ENCODE data around the gene MMP24. TPM values are rescaled to one million over a fixed set of nuclear protein-coding genes. Genes with fewer than 3 reads are reported as not detected.

The MMP24 gene
- total and polyA plus RNA-seq, 4 donors, result 0.09 to 0.75 (median 0.42) TPM

DNA sequence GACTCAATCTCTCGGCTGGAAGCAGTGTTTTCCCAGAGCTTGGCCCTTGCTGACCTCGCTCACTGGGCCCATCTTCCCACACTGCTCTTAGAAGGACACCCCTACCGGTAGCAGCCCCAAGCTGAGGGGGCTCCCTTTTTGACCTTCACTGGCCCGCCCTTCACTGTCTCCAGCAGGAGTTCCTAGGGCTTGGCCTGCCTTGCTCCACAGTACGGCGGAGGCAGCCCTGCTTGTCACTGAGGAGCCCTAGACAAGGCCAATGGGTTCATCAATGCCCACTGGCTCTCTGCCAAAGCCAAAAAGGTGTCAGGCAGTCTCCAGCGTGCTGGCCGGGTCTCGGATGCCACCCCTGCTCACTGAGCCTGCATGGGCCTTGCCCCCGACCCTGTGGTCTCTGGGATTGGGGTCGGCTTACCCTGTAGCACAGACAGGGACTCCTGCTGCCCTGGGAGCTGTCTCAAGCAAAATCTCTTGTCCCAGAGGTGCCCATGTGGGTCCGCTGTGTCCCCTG, 49.3 kb downstream of the MMP24 start:
- TF ChIP-seq NR2F2 (IDR thresholded peaks at IDR 0.05), result no peak
- WGBS, result 94% methylated on average over 12 of the region's 12 CpGs
- Histone ChIP-seq H3K27me3 (ENCODE audit: control insufficient read depth in 4 of 4, insufficient read depth in 4 of 4, low read length in 3 of 4) (no peaks in the 10 kb centered on the region), H3K9me3 (ENCODE audit: control insufficient read depth in 4 of 4, low read length in 3 of 4) (no peaks in the 10 kb centered on the region), H3K4me1 (ENCODE audit: control insufficient read depth in 4 of 4, insufficient read depth in 4 of 4, low read length in 3 of 4) (peaks cover 0 to 14% (median 7%) of the 10 kb centered on the region in 4 donors), H3K4me3 (ENCODE audit: low read depth in 1 of 3, low read length in 3 of 3) (no peak overlapping the region), H3K9ac (ENCODE audit: low read depth in 1 of 2, low read length in 2 of 2) (no peak overlapping the region), H3K36me3 (ENCODE audit: control insufficient read depth in 4 of 4, insufficient read depth in 3 of 4, low read depth in 1 of 4, low read length in 3 of 4) (peaks cover 13 to 35% (median 24%) of the 10 kb centered on the region in 4 donors), H3K27ac (ENCODE audit: low read depth in 1 of 2, low read length in 2 of 2) (no peak overlapping the region)
- no peak for DNase-seq (ENCODE audit: low spot score)

DNA sequence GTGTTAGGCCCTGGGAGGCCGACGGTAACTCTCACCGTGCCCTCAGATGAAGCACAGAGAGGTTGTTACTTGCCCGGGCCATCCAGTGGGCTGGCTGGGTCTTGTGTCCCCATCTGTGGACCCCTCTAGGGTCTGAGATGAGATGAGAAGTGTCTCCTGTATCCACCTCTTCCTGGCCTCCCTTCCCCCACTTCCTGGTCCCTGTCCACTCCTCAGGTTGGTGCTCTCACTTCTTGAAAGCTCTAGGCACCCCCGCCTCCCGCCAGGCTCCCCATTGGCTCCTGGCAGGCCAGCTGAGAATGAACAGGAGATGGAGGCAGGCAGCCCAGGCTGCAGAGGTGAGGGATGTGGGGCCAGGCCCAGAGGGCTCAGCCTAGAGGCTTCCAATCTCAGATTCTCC, 49.9 kb downstream of the MMP24 start:
- Histone ChIP-seq H3K4me1 (ENCODE audit: control insufficient read depth in 4 of 4, insufficient read depth in 4 of 4, low read length in 3 of 4) (peaks cover 0 to 14% (median 7%) of the 10 kb centered on the region in 4 donors), H3K36me3 (ENCODE audit: control insufficient read depth in 4 of 4, insufficient read depth in 3 of 4, low read depth in 1 of 4, low read length in 3 of 4) (peaks cover 13 to 30% (median 24%) of the 10 kb centered on the region in 4 donors), H3K9ac (ENCODE audit: low read depth in 1 of 2, low read length in 2 of 2) (peak overlapping the region in 1 of 2 donors; percentile 94), H3K27ac (ENCODE audit: low read depth in 1 of 2, low read length in 2 of 2) (no peak overlapping the region), H3K9me3 (ENCODE audit: control insufficient read depth in 4 of 4, low read length in 3 of 4) (no peaks in the 10 kb centered on the region), H3K27me3 (ENCODE audit: control insufficient read depth in 4 of 4, insufficient read depth in 4 of 4, low read length in 3 of 4) (no peaks in the 10 kb centered on the region), H3K4me3 (ENCODE audit: low read depth in 1 of 3, low read length in 3 of 3) (no peak overlapping the region)
- WGBS, result 94% methylated on average over 6 of the region's 6 CpGs
- TF ChIP-seq, protein P1, sequence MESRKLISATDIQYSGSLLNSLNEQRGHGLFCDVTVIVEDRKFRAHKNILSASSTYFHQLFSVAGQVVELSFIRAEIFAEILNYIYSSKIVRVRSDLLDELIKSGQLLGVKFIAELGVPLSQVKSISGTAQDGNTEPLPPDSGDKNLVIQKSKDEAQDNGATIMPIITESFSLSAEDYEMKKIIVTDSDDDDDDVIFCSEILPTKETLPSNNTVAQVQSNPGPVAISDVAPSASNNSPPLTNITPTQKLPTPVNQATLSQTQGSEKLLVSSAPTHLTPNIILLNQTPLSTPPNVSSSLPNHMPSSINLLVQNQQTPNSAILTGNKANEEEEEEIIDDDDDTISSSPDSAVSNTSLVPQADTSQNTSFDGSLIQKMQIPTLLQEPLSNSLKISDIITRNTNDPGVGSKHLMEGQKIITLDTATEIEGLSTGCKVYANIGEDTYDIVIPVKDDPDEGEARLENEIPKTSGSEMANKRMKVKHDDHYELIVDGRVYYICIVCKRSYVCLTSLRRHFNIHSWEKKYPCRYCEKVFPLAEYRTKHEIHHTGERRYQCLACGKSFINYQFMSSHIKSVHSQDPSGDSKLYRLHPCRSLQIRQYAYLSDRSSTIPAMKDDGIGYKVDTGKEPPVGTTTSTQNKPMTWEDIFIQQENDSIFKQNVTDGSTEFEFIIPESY (IDR thresholded peaks at IDR 0.05), result no peak
- TF ChIP-seq, protein P2, sequence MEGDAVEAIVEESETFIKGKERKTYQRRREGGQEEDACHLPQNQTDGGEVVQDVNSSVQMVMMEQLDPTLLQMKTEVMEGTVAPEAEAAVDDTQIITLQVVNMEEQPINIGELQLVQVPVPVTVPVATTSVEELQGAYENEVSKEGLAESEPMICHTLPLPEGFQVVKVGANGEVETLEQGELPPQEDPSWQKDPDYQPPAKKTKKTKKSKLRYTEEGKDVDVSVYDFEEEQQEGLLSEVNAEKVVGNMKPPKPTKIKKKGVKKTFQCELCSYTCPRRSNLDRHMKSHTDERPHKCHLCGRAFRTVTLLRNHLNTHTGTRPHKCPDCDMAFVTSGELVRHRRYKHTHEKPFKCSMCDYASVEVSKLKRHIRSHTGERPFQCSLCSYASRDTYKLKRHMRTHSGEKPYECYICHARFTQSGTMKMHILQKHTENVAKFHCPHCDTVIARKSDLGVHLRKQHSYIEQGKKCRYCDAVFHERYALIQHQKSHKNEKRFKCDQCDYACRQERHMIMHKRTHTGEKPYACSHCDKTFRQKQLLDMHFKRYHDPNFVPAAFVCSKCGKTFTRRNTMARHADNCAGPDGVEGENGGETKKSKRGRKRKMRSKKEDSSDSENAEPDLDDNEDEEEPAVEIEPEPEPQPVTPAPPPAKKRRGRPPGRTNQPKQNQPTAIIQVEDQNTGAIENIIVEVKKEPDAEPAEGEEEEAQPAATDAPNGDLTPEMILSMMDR (IDR thresholded peaks at IDR 0.05; ENCODE audit: low read depth, low read length, missing input control), result no peak
- TF ChIP-seq, protein P3, sequence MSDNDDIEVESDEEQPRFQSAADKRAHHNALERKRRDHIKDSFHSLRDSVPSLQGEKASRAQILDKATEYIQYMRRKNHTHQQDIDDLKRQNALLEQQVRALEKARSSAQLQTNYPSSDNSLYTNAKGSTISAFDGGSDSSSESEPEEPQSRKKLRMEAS (IDR thresholded peaks at IDR 0.05), result no peak
- TF ChIP-seq RXRA (IDR thresholded peaks at IDR 0.05), result no peak
- no peak for TF ChIP-seq JUND (IDR thresholded peaks at IDR 0.05)
- TF ChIP-seq HNF4A (conservative IDR thresholded peaks at IDR 0.05), result no peak
- no peak for TF ChIP-seq GABPA (IDR thresholded peaks at IDR 0.05 in 1 of 2, conservative IDR thresholded peaks at IDR 0.05 in 1 of 2)
- TF ChIP-seq SP1 (IDR thresholded peaks at IDR 0.05), result no peak
- TF ChIP-seq EGR1 (IDR thresholded peaks at IDR 0.05; ENCODE audit: low read depth in 2 of 2), result no peak
- no peak for TF ChIP-seq YY1 (IDR thresholded peaks at IDR 0.05)
- TF ChIP-seq RAD21 (IDR thresholded peaks at IDR 0.05), result no peak
- no peak for TF ChIP-seq FOXA2 (IDR thresholded peaks at IDR 0.05)
- TF ChIP-seq TAF1 (conservative IDR thresholded peaks at IDR 0.05), result no peak
- no peak for TF ChIP-seq NR2F2 (IDR thresholded peaks at IDR 0.05)
- TF ChIP-seq, protein P4, sequence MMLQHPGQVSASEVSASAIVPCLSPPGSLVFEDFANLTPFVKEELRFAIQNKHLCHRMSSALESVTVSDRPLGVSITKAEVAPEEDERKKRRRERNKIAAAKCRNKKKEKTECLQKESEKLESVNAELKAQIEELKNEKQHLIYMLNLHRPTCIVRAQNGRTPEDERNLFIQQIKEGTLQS (IDR thresholded peaks at IDR 0.05), result no peak
- no peak for DNase-seq (ENCODE audit: low spot score)

Measured in liver (tissue), 9 donors.